K562 (cell line): ENCODE measurements around the gene RSU1. TPM values are rescaled to one million over a fixed set of nuclear protein-coding genes. Genes with fewer than 3 reads are reported as not detected.

Experiments used
- ATAC-seq: fragments of 200-7000 bp; cut with Tn5 transposase; 3 replicates; pipeline ENCODE4 v1.9.1; 2020; ENCODE audit warnings: moderate library complexity
- BruUV-seq: library from RNA; stranded (reverse); fragments of 400-500 nt; replicated peaks from 2 replicates; lab custom pipeline; 2021; lab: Mats Ljungman, UMichigan
- CTCF ChIA-PET: fragments of 300-600 bp; formaldehyde crosslinking; extraction: SDS; loops from one replicate; lab custom pipeline; 2021; ENCODE audit warnings: low intra/inter-chr PET ratio; lab: Yijun Ruan, JAX
- POLR2A ChIA-PET: fragments of 300-600, 350-650 bp; sonication (Branson Sonifier 250); formaldehyde crosslinking; extraction: SDS; loops from one replicate; lab custom pipeline; 2021; ENCODE audit warnings: antibody characterized with exemption, inconsistent platforms; lab: Yijun Ruan, JAX
- DNase-seq, 4 experiments: peaks; one replicate each; pipeline versions ENCODE4 v3.0.0 to v3.0.0-alpha.2; 2011 to 2018; ENCODE audit warnings: low spot score in 3 of 4, mixed read lengths in 3 of 4; ENCODE audit errors: extremely low read depth in 1 of 4
- FAIRE-seq: peaks from 2 replicates; lab custom pipeline; 2011; peaks lifted over from hg19 to GRCh38; lab: Jason Lieb, UNC
- H2AFZ ChIP-seq: 2 replicates; pipeline ENCODE4 v1.6.0; 2011; ENCODE audit warnings: low read depth, low read length, control low read depth, inconsistent platforms
- H3K27ac ChIP-seq: fragments of 200-600 bp; 3 replicates; pipeline ENCODE4 v1.8.0; 2011; ENCODE audit warnings: low read depth, mild to moderate bottlenecking, control low read depth, inconsistent platforms, low read length, moderate library complexity, mixed read lengths; ENCODE audit errors: extremely low read depth
- H3K27me3 ChIP-seq, 2 experiments: fragments of 300-600 bp in 1 of 2; 2 replicates in 1 of 2; 3 replicates in 1 of 2; pipeline versions ENCODE4 v1.6.0 to v1.8.0; 2011; ENCODE audit warnings: inconsistent platforms in 2 of 2, low read length in 2 of 2, mild to moderate bottlenecking in 1 of 2, mixed read lengths in 1 of 2, moderate library complexity in 1 of 2; ENCODE audit not compliant: control insufficient read depth in 2 of 2, insufficient read depth in 2 of 2
- H3K36me3 ChIP-seq: fragments of 300-600 bp; 3 replicates; pipeline ENCODE4 v1.8.0; 2011; ENCODE audit warnings: mild to moderate bottlenecking, low read length, inconsistent platforms; ENCODE audit not compliant: control insufficient read depth, insufficient read depth
- H3K4me1 ChIP-seq, 2 experiments: fragments of 200-600 bp in 1 of 2; replicated peaks in 1 of 2; 2 replicates in 1 of 2; 3 replicates in 1 of 2; pipeline versions ENCODE4 v1.5.1 to v1.8.0; 2011; ENCODE audit warnings: inconsistent platforms in 2 of 2, low read length in 2 of 2, mild to moderate bottlenecking in 1 of 2, mixed read lengths in 1 of 2, moderate library complexity in 1 of 2; ENCODE audit not compliant: control insufficient read depth in 2 of 2, insufficient read depth in 2 of 2
- H3K4me2 ChIP-seq: 2 replicates; pipeline ENCODE4 v1.6.1; 2011; ENCODE audit warnings: low read length, control low read depth, inconsistent platforms, mixed read lengths; ENCODE audit not compliant: insufficient read depth
- H3K4me3 ChIP-seq: fragments of 200-600 bp; sonication (generic), shearing (Covaris generic); 2 replicates; pipeline ENCODE4 v1.5.1; 2016; ENCODE audit warnings: control low read depth, inconsistent platforms
- H3K79me2 ChIP-seq: fragments of 200-600 bp; 3 replicates; pipeline ENCODE4 v1.8.0; 2011; ENCODE audit warnings: low read length, inconsistent platforms; ENCODE audit not compliant: control insufficient read depth, insufficient read depth
- H3K9ac ChIP-seq, 2 experiments: 2 replicates each; pipeline versions ENCODE4 v1.6.0 to v1.6.1; 2011; ENCODE audit warnings: low read depth in 2 of 2, low read length in 2 of 2, control low read depth in 1 of 2, inconsistent platforms in 1 of 2, mild to moderate bottlenecking in 1 of 2, mixed read lengths in 1 of 2; ENCODE audit not compliant: insufficient read depth in 1 of 2
- H3K9me1 ChIP-seq: one replicate; pipeline ENCODE4 v1.6.0; 2011; ENCODE audit warnings: inconsistent platforms, mild to moderate bottlenecking, low read length, moderate library complexity; ENCODE audit not compliant: control insufficient read depth, insufficient read depth
- H3K9me3 ChIP-seq: replicated peaks from 2 replicates; pipeline ENCODE4 v1.5.1; 2011; ENCODE audit warnings: low read depth, low read length, inconsistent platforms; ENCODE audit not compliant: control insufficient read depth, insufficient read depth
- H4K20me1 ChIP-seq: replicated peaks from 2 replicates; pipeline ENCODE4 v1.6.1; 2011; ENCODE audit warnings: low read length, inconsistent platforms, mixed read lengths; ENCODE audit not compliant: control insufficient read depth, insufficient read depth
- CGGBP1 ChIP-seq: fragments of 250-450 bp; sonication (Bioruptor Pico); IDR thresholded peaks from 2 replicates; pipeline ENCODE4 v1.9.0; 2021; ENCODE audit warnings: mild to moderate bottlenecking
- FIP1L1 ChIP-seq: fragments of 200-400 bp; formaldehyde crosslinking; IDR thresholded peaks from 2 replicates; pipeline ENCODE4 v1.6.1; 2018; ENCODE audit warnings: mild to moderate bottlenecking, low read depth, low read length; ENCODE audit not compliant: poor library complexity, severe bottlenecking
- ILK ChIP-seq: fragments of 450-650 bp; IDR thresholded peaks from 2 replicates; pipeline ENCODE4 v1.6.1; 2016; ENCODE audit warnings: missing genetic modification characterization, low read depth, mild to moderate bottlenecking, missing compliant biosample characterization, moderate library complexity, borderline replicate concordance
- PRMT5 ChIP-seq: sonication (generic); formaldehyde crosslinking; IDR thresholded peaks from 2 replicates; pipeline ENCODE4 v1.5.0; 2020; ENCODE audit warnings: missing genetic modification reagents
- RAD21 ChIP-seq, 2 experiments: fragments of 250-450 bp in 1 of 2; fragments of 450-650 bp in 1 of 2; sonication (Bioruptor Pico) in 1 of 2; formaldehyde crosslinking in 1 of 2; IDR thresholded peaks in 1 of 2; conservative IDR thresholded peaks in 1 of 2; 2 replicates each; pipeline versions ENCODE4 v1.4.0 to v1.8.0; 2020 to 2022; ENCODE audit warnings: mild to moderate bottlenecking in 2 of 2, moderate library complexity in 1 of 2
- SMAD4 ChIP-seq: fragments of 250-450 bp; sonication (Bioruptor Pico); conservative IDR thresholded peaks from 2 replicates; pipeline ENCODE4 v1.8.0; 2021; ENCODE audit warnings: inconsistent platforms, mild to moderate bottlenecking, moderate library complexity
- TAL1 ChIP-seq: fragments of 450-650 bp; IDR thresholded peaks from 2 replicates; pipeline ENCODE4 v1.6.1; 2016; ENCODE audit warnings: mild to moderate bottlenecking
- ZNF133 ChIP-seq: fragments of 250-450 bp; sonication (Bioruptor Pico); IDR thresholded peaks from 2 replicates; pipeline ENCODE4 v1.4.0; 2020; ENCODE audit warnings: mild to moderate bottlenecking
- ZNF140 ChIP-seq: fragments of 250-450 bp; sonication (Bioruptor Pico); IDR thresholded peaks from 2 replicates; pipeline ENCODE4 v1.8.0; 2021; ENCODE audit warnings: moderate library complexity, mild to moderate bottlenecking, inconsistent platforms
- ZNF436 ChIP-seq: fragments of 250-450, 450-650 bp; sonication (Bioruptor Pico); formaldehyde crosslinking; IDR thresholded peaks from 2 replicates; pipeline ENCODE4 v1.7.0; 2020; ENCODE audit warnings: mild to moderate bottlenecking
- ZNF609 ChIP-seq: sonication (generic); formaldehyde crosslinking; IDR thresholded peaks from 2 replicates; pipeline ENCODE4 v1.8.1; 2023; ENCODE audit warnings: missing genetic modification reagents, mild to moderate bottlenecking, borderline replicate concordance
- WGBS: fragments of 100-300 bp; shearing (Covaris generic); methylation state at CpG from one replicate; pipeline ENCODE4 v1.1.6; 2016; ENCODE audit warnings: low coverage, mixed read lengths; ENCODE audit not compliant: insufficient coverage; ENCODE audit errors: missing lambda C conversion rate; 5-methylcytosine and 5-hydroxymethylcytosine counted together
- in situ Hi-C: fragments of 300-500 bp; cut with MboI; formaldehyde crosslinking; loops from 4 replicates; pipeline ENCODE4 v1.15.0; 2018; ENCODE audit warnings: inconsistent platforms, mixed read lengths
- intact Hi-C: fragments of 100-400 bp; cut with micrococcal nuclease; formaldehyde crosslinking; loops from 2 replicates; pipeline ENCODE4 v1.14.2; 2022
- polyA plus RNA-seq, 8 experiments: library from polyadenylated mRNA; depleted of rRNA in 4 of 8; stranded (reverse) in 5 of 8; unstranded in 3 of 8; fragments of >200 nt; fragmentation: Nextera tagmentation in 2 of 8; fragmentation: Illumina TruSeq in 1 of 8; extraction: Ambion mirVana in 2 of 8; extraction: Trizol in 1 of 8; gene quantifications; 2 replicates each; pipeline versions ENCODE4 v1.2.1 to v1.2.3, GENCODE V29; 2011 to 2014; ENCODE audit warnings: inconsistent platforms in 1 of 8, missing spikeins in 1 of 8
- total RNA-seq, 7 experiments: library from RNA; depleted of rRNA in 6 of 7; stranded (reverse); fragments of >200 nt in 6 of 7; fragmentation: Illumina TruSeq in 2 of 7; extraction: Trizol in 2 of 7; gene quantifications; 2 replicates each; pipeline versions ENCODE4 v1.2.1 to v1.2.3, GENCODE V29; 2011 to 2021; ENCODE audit warnings: low replicate concordance in 1 of 7
- TF ChIP-seq, protein P1 (sequence below): fragments of 450-650 bp; IDR thresholded peaks from 2 replicates; pipeline ENCODE4 v1.6.1; 2016
- TF ChIP-seq, protein P2 (sequence below): fragments of 250-450 bp; sonication (Bioruptor Pico); IDR thresholded peaks from 2 replicates; pipeline ENCODE4 v1.8.0; 2021; ENCODE audit warnings: moderate library complexity, mild to moderate bottlenecking, inconsistent platforms

The RSU1 gene
- total and polyA plus RNA-seq, 9 of the 15 experiments (the other 6 are each of a cell fraction or from before 2014, with no cell fraction given) = 18.8 to 67.3 (median 31.5) TPM

DNA sequence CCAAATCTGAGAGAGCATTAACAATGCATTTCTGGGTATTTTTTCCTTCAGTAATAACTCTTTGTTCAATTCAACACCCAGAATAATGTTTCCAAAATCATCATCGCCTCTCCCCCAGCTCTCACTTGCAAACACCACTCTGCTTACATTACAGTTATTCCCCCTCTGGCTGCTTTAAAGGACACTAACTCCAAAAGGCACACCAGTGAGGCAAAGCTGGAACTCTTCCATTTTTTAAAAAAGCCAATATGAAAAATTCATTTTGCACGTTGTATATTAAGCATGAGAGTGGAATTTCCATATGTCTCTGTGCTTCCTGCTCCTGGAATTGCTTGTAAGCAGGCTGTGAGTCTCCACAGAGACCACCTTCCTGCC lies 204.3 kb downstream of the RSU1 start:
- no peak overlapping the region for H3K4me3 ChIP-seq
- DNase-seq (no peak), FAIRE-seq (no peak), ATAC-seq (no peak)
- no peaks in the 10 kb centered on the region for H3K79me2 ChIP-seq
- no TSS peak for BruUV-seq
- intact Hi-C loops (no loop called here), in situ Hi-C loops (no loop called here)
- no peaks in the 10 kb centered on the region for H3K36me3 ChIP-seq
- H3K9me1 ChIP-seq = no peaks in the 10 kb centered on the region
- H3K27me3 ChIP-seq = no peaks in the 10 kb centered on the region; a peak in 1 of 5 replicates
- 0% methylated on average over 2 of the region's 2 CpGs for WGBS
- no peak overlapping the region for H3K4me2 ChIP-seq
- H3K4me1 ChIP-seq = no peaks in the 10 kb centered on the region
- no peak overlapping the region for H2AFZ ChIP-seq
- ChIA-PET POLR2A (no interaction called here), CTCF (no interaction called here)
- H3K9ac ChIP-seq = no peak overlapping the region
- no peaks in the 10 kb centered on the region; the same call in 1 of the 2 replicates for H4K20me1 ChIP-seq
- H3K9me3 ChIP-seq = no peaks in the 10 kb centered on the region
- H3K27ac ChIP-seq = no peak overlapping the region
- TF ChIP-seq CGGBP1 (CRISPR knock-in tag) = no peak
- TF ChIP-seq PRMT5 (CRISPR knock-in tag) = no peak
- TF ChIP-seq ILK (tag) = no peak
- TF ChIP-seq ZNF140 (CRISPR knock-in tag) = no peak
- TF ChIP-seq FIP1L1 = no peak
- no peak for TF ChIP-seq ZNF436
- TF ChIP-seq TAL1 = no peak
- TF ChIP-seq, protein P1, sequence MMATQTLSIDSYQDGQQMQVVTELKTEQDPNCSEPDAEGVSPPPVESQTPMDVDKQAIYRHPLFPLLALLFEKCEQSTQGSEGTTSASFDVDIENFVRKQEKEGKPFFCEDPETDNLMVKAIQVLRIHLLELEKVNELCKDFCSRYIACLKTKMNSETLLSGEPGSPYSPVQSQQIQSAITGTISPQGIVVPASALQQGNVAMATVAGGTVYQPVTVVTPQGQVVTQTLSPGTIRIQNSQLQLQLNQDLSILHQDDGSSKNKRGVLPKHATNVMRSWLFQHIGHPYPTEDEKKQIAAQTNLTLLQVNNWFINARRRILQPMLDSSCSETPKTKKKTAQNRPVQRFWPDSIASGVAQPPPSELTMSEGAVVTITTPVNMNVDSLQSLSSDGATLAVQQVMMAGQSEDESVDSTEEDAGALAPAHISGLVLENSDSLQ = no peak
- no peak for TF ChIP-seq SMAD4 (CRISPR knock-in tag)
- no peak for TF ChIP-seq ZNF133
- TF ChIP-seq, protein P2, sequence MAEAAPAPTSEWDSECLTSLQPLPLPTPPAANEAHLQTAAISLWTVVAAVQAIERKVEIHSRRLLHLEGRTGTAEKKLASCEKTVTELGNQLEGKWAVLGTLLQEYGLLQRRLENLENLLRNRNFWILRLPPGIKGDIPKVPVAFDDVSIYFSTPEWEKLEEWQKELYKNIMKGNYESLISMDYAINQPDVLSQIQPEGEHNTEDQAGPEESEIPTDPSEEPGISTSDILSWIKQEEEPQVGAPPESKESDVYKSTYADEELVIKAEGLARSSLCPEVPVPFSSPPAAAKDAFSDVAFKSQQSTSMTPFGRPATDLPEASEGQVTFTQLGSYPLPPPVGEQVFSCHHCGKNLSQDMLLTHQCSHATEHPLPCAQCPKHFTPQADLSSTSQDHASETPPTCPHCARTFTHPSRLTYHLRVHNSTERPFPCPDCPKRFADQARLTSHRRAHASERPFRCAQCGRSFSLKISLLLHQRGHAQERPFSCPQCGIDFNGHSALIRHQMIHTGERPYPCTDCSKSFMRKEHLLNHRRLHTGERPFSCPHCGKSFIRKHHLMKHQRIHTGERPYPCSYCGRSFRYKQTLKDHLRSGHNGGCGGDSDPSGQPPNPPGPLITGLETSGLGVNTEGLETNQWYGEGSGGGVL (CRISPR knock-in tag) = no peak
- TF ChIP-seq ZNF609 (CRISPR knock-in tag) = no peak
- TF ChIP-seq RAD21 (CRISPR knock-in tag; conservative IDR thresholded peaks at IDR 0.05 in 1 of 2, IDR thresholded peaks at IDR 0.05 in 1 of 2) = no peak
